Lower leg skin (tissue), 4 donors: ENCODE results near the gene WBP1L. TPM values are rescaled to one million over a fixed set of nuclear protein-coding genes. Genes with fewer than 3 reads are reported as not detected.

Experiments
- DNase-seq, 2 donors: peaks; one replicate each; pipeline ENCODE4 v3.0.0-alpha.2; 2019; ENCODE audit warnings: low spot score in 2 of 2
- H3K4me3 ChIP-seq: fragments of 200-600 bp; sonication (generic); 2 replicates; pipeline ENCODE4 v1.5.1; 2017; ENCODE audit warnings: mild to moderate bottlenecking, low read depth; ENCODE audit not compliant: poor library complexity, severe bottlenecking
- POLR2A ChIP-seq, 2 donors: fragments of 450-650 bp; IDR thresholded peaks; one replicate each; pipeline ENCODE4 v1.6.1; 2016 to 2017; ENCODE audit warnings: antibody characterized with exemption in 2 of 2, mild to moderate bottlenecking in 1 of 2, moderate library complexity in 1 of 2
- WGBS, 2 donors: methylation state at CpG; one replicate each; pipeline ENCODE4 v1.1.5; 2018; 5-methylcytosine and 5-hydroxymethylcytosine counted together
- intact Hi-C: fragments of 100-400 bp; cut with DNase I; formaldehyde crosslinking; loops from one replicate; pipeline ENCODE4 v1.15.0; 2023; ENCODE audit warnings: low total_unique reads
- total RNA-seq, 4 donors: library from RNA; depleted of rRNA; stranded (reverse); fragments of >200 nt; gene quantifications; one replicate each; pipeline ENCODE4 v1.1.0, GENCODE V29; 2016
- TF ChIP-seq, protein P1 (sequence below), 3 donors: fragments of 450-650 bp; IDR thresholded peaks; one replicate each; pipeline ENCODE4 v1.5.1; 2016; ENCODE audit warnings: antibody characterized with exemption in 3 of 3, mild to moderate bottlenecking in 3 of 3, moderate library complexity in 2 of 3

The WBP1L gene
- total RNA-seq, 4 donors from 2014 or later = 144 to 171 (median 163) TPM

DNA sequence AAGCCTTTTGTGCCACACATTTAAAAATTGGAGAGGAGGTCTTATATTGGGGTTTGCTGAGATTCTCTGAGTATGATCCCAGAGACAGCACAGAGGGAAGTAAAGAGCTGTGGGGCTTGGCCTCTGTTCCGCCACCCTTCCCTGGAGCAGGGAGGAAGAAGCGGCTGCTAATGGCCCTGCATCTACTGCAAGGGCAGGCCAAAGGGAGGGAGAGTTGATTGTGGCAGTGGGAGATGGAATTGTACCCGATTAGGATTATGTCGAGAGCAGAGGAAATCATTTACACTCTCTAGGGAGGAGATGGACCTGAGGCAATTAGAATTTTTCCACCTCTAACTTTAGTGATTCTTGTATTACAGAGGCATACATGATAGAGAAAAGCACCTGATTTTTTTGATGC is 64.6 kb downstream of the WBP1L start:
- no peak for DNase-seq
- 68 to 73% methylated on average over 4 of the region's 4 CpGs for WGBS, 2 donors
- TF ChIP-seq, protein P1, sequence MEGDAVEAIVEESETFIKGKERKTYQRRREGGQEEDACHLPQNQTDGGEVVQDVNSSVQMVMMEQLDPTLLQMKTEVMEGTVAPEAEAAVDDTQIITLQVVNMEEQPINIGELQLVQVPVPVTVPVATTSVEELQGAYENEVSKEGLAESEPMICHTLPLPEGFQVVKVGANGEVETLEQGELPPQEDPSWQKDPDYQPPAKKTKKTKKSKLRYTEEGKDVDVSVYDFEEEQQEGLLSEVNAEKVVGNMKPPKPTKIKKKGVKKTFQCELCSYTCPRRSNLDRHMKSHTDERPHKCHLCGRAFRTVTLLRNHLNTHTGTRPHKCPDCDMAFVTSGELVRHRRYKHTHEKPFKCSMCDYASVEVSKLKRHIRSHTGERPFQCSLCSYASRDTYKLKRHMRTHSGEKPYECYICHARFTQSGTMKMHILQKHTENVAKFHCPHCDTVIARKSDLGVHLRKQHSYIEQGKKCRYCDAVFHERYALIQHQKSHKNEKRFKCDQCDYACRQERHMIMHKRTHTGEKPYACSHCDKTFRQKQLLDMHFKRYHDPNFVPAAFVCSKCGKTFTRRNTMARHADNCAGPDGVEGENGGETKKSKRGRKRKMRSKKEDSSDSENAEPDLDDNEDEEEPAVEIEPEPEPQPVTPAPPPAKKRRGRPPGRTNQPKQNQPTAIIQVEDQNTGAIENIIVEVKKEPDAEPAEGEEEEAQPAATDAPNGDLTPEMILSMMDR (IDR thresholded peaks at IDR 0.05) = no peak
- no peak for TF ChIP-seq POLR2A (IDR thresholded peaks at IDR 0.05)
- intact Hi-C loops = no loop called here
- H3K4me3 ChIP-seq = no peak overlapping the region

DNA sequence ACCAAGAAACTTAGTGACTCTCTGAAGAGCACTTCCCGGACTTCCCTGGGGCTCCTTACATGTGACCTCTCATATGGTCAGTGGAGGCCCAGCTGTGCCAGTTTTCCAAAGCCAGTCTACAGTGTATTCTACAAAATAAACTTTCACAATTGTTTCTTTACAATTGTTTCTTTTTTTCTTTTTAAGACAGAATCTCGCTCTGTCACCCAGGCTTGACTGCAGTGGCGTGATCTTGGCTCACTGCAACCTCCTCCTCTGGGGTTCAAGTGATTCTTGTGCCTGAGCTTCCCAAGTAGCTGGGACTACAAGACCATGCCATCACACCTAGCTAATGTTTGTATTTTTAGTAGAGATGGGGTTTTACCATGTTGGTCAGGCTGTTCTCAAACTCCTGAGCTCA is 67.6 kb downstream of the WBP1L start:
- 93 to 99% methylated on average over 3 of the region's 3 CpGs for WGBS, 2 donors
- no peak for DNase-seq
- TF ChIP-seq, protein P1 (IDR thresholded peaks at IDR 0.05) = no peak
- no peak for TF ChIP-seq POLR2A (IDR thresholded peaks at IDR 0.05)
- intact Hi-C loops = loop anchor here (10.0 kb wide), 1 partner anchor 57 kb away; no protein-coding TSS in a partner anchor
- H3K4me3 ChIP-seq = no peak overlapping the region

DNA sequence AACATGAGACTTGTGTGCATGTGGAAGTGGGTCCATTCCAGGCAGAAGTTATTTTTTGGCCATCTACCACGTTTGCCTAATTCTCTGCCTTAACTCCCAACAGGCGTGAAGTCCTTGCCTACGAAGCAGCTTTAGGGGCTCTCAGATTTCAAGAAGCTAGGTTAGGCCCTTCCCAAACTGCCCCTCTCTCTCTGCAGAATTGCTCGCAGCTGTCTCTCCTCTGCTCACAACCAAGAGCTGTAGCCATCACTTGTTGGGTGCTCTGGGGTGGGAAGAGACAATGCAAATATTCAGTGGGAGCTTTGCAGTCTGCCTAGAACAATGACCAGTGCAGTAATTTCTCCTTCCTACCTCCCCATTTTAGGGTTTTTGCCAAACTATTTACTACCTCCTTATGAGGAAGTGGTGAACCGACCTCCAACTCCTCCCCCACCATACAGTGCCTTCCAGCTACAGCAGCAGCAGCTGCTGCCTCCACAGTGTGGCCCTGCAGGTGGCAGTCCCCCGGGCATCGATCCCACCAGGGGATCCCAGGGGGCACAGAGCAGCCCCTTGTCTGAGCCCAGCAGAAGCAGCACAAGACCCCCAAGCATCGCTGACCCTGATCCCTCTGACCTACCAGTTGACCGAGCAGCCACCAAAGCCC is 68.6 kb downstream of the WBP1L start:
- DNase-seq = no peak
- intact Hi-C loops = loop anchor here (10.0 kb wide), 1 partner anchor 58 kb away; no protein-coding TSS in a partner anchor
- WGBS, 2 donors = 73 to 77% methylated on average over 8 to 9 of the region's 9 CpGs
- TF ChIP-seq POLR2A (IDR thresholded peaks at IDR 0.05) = no peak
- TF ChIP-seq, protein P1 (IDR thresholded peaks at IDR 0.05) = no peak
- no peak overlapping the region for H3K4me3 ChIP-seq

DNA sequence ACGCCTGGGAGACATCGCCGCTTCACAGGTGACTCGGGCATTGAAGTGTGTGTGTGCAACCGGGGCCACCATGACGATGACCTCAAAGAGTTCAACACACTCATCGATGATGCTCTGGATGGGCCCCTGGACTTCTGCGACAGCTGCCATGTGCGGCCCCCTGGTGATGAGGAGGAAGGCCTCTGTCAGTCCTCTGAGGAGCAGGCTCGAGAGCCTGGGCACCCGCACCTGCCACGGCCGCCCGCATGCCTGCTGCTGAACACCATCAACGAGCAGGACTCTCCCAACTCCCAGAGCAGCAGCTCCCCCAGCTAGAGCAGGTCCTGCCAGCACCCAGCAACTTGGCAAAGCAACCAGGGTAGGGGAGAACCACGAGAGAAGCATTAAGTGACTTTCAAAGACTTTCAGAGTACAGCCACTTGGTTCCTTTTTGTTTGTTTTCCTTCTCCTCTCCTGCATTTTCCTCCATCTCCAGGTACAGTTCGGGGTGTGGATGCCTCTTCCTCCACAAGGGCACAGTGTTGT is 69.3 kb downstream of the WBP1L start:
- no peak overlapping the region for H3K4me3 ChIP-seq
- WGBS, 2 donors = 86 to 88% methylated on average over 12 to 17 of the region's 17 CpGs
- no peak for TF ChIP-seq POLR2A (IDR thresholded peaks at IDR 0.05)
- TF ChIP-seq, protein P1 (IDR thresholded peaks at IDR 0.05) = no peak
- DNase-seq = no peak
- intact Hi-C loops = loop anchor here (10.0 kb wide), 1 partner anchor 58 kb away; no protein-coding TSS in a partner anchor

DNA sequence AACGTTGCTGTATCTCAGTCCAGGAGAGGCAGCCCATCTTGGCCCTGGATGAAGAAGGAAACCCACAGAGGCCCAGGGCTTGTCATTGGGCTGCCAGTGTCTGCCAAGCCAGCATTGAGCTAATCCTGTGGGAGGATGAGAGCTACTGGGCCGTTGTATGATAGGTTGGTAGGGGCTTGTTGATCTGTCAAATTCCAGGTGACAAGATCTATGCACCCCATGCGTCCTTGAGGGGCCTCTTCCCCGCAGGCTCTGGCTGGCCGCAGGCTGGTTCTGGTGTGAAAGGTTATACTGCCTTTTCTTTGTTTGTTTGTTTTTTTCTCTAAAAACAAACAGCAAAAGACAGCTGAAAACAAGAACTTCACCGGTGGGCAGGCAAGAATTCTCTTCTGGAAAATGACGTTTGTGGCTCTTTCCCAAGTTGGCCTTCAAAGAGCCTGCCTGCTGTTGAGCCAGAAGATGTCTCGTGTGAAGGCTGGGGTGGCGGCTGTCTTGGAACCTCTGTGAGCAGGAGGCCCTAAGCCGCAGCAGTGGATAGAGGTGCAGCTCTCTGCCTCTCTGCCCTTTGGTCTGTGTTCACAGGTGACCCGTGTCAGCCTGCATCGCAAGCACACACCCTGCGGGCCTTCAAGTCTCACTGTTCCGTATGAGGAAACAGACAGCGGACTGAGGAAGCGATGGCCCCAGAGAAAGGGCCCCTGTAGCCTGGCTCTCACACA is 70.1 kb downstream of the WBP1L start:
- intact Hi-C loops = loop anchor here (10.0 kb wide), 1 partner anchor 59 kb away; no protein-coding TSS in a partner anchor
- TF ChIP-seq POLR2A (IDR thresholded peaks at IDR 0.05) = no peak
- TF ChIP-seq, protein P1 (IDR thresholded peaks at IDR 0.05) = no peak
- no peak for DNase-seq
- no peak overlapping the region for H3K4me3 ChIP-seq
- WGBS, 2 donors = 67 to 72% methylated on average over 16 of the region's 16 CpGs
